ENCODE data around the gene ACMSD.
"Not testable (repeated sequence)": the region's sequence is repeated elsewhere in the genome, so short reads cannot be mapped to it uniquely, and the experiment has no call there.

ACMSD gene

GRCh38 chr2:134855709-134856108 lies 17.3 kb downstream of the ACMSD start:
- no peak for DNase-seq

- no peak for DNase-seq
Measured at GRCh38 chr2:134858245-134858644, 19.8 kb downstream of the ACMSD start.

- no peak for DNase-seq
Measured at GRCh38 chr2:134861173-134861572, 22.8 kb downstream of the ACMSD start.

- DNase-seq: no peak
Measured at GRCh38 chr2:134862069-134862468, 23.7 kb downstream of the ACMSD start.

GRCh38 chr2:134862674-134863073 lies 24.3 kb downstream of the ACMSD start:
- no peak for DNase-seq

- DNase-seq: no peak
Measured at GRCh38 chr2:134863446-134863845, 25.0 kb downstream of the ACMSD start.

GRCh38 chr2:134865067-134865787 lies 26.8 kb downstream of the ACMSD start:
- DNase-seq: no peak

GRCh38 chr2:134866498-134867099 lies 28.2 kb downstream of the ACMSD start:
- DNase-seq: no peak

GRCh38 chr2:134869946-134870736 lies 31.7 kb downstream of the ACMSD start:
- no peak for DNase-seq

- DNase-seq: no peak
Measured at GRCh38 chr2:134873152-134873551, 34.7 kb downstream of the ACMSD start.

- DNase-seq: no peak
Measured at GRCh38 chr2:134875309-134875708, 36.9 kb downstream of the ACMSD start.

GRCh38 chr2:134882773-134883172 lies 44.4 kb downstream of the ACMSD start:
- DNase-seq: no peak

GRCh38 chr2:134883552-134884293 lies 45.3 kb downstream of the ACMSD start:
- no peak for DNase-seq

- no peak for DNase-seq
Measured at GRCh38 chr2:134884435-134884834, 46.0 kb downstream of the ACMSD start.

GRCh38 chr2:134892282-134893035 lies 54.0 kb downstream of the ACMSD start:
- DNase-seq: no peak

GRCh38 chr2:134897932-134898331 lies 59.5 kb downstream of the ACMSD start:
- DNase-seq: no peak

GRCh38 chr2:134899204-134899603 lies 60.8 kb downstream of the ACMSD start:
- DNase-seq: no peak

GRCh38 chr2:134900151-134900550 lies 61.7 kb downstream of the ACMSD start:
- DNase-seq: no peak

GRCh38 chr2:134903701-134904100 lies 65.3 kb downstream of the ACMSD start:
- DNase-seq: not testable (repeated sequence)

- DNase-seq: no peak
Measured at GRCh38 chr2:134905168-134905567, 66.8 kb downstream of the ACMSD start.

GRCh38 chr2:134906726-134907125 lies 68.3 kb downstream of the ACMSD start:
- no peak for DNase-seq

- DNase-seq: not testable (repeated sequence)
Measured at GRCh38 chr2:134907441-134908116, 69.2 kb downstream of the ACMSD start.
